ENCODE results near the gene ELOVL1. TPM values are rescaled to one million over a fixed set of nuclear protein-coding genes. Genes with fewer than 3 reads are reported as not detected.

ELOVL1 gene
- total RNA-seq, 2 donors from 2014 or later = 24.3 to 41.4 TPM

DNA sequence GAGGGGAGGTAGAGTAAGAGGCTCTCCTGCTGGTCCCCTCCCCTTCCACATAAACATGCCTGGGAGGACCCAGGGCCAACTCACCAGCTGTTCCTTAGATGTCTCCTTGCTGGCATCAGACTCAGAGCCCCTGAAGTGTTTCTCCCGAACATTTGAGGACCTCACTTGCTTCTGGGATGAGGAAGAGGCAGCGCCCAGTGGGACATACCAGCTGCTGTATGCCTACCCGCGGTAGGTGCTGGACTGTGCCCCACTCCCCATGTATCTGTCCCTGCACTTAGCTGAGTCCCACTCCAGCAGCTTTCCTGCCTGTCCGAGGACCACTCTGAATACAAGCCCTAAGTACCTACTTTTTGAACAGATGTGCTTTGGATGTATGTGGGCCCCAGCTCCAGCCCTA is 29.8 kb downstream of the ELOVL1 start:
- Histone ChIP-seq H3K9me3 (no peaks in the 10 kb centered on the region), H3K4me1 (peaks cover 0 to 7% of the 10 kb centered on the region in 2 donors), H3K27ac (no peak overlapping the region), H3K4me3 (no peak overlapping the region), H3K36me3 (no peaks in the 10 kb centered on the region), H3K27me3 (no peaks in the 10 kb centered on the region)
- TF ChIP-seq, protein P1, sequence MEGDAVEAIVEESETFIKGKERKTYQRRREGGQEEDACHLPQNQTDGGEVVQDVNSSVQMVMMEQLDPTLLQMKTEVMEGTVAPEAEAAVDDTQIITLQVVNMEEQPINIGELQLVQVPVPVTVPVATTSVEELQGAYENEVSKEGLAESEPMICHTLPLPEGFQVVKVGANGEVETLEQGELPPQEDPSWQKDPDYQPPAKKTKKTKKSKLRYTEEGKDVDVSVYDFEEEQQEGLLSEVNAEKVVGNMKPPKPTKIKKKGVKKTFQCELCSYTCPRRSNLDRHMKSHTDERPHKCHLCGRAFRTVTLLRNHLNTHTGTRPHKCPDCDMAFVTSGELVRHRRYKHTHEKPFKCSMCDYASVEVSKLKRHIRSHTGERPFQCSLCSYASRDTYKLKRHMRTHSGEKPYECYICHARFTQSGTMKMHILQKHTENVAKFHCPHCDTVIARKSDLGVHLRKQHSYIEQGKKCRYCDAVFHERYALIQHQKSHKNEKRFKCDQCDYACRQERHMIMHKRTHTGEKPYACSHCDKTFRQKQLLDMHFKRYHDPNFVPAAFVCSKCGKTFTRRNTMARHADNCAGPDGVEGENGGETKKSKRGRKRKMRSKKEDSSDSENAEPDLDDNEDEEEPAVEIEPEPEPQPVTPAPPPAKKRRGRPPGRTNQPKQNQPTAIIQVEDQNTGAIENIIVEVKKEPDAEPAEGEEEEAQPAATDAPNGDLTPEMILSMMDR (IDR thresholded peaks at IDR 0.05) = no peak
- DNase-seq (ENCODE audit: low spot score) = no peak

DNA sequence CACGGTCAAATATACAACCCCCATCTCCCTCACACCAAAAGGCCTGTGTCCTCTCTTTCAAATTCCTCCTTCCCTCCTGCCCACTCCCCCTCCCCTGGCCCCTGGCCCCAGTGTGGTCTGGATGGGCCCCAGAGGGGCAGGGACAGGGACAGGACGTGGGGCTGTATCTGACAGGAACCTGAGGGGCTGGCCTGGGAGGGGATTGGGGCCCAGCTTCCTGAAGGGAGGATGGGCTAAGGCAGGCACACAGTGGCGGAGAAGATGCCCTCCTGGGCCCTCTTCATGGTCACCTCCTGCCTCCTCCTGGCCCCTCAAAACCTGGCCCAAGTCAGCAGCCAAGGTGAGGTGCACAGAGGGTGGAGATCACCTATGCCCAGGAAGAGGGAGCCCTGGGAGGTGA is 30.2 kb downstream of the ELOVL1 start, which contains the start of gene MPL:
Gene MPL (plus strand): TSS at position 231 of the 400 bp plus-strand sequence. CDS start 31 bp downstream, at position 262.
- H3K4me1 ChIP-seq = peaks cover 0 to 5% of the 10 kb centered on the region in 2 donors
- H3K27me3 ChIP-seq = no peaks in the 10 kb centered on the region
- TF ChIP-seq, protein P1 (IDR thresholded peaks at IDR 0.05) = no peak
- DNase-seq (ENCODE audit: low spot score) = no peak
- no peak within 1 kb of the TSS for H3K27ac ChIP-seq
- no peaks in the 10 kb centered on the region for H3K9me3 ChIP-seq
- no peaks in the 10 kb centered on the region for H3K36me3 ChIP-seq
- no peak within 1 kb of the TSS for H3K4me3 ChIP-seq

GRCh38 chr1:43334453-43335205 is 33.2 kb downstream of the ELOVL1 start:
- Histone ChIP-seq H3K27ac (peak overlapping the region in 1 of 2 donors; percentile 37), H3K4me1 (peaks cover 0 to 18% of the 10 kb centered on the region in 2 donors), H3K27me3 (no peaks in the 10 kb centered on the region), H3K9me3 (no peaks in the 10 kb centered on the region), H3K4me3 (no peak overlapping the region), H3K36me3 (no peaks in the 10 kb centered on the region)
- DNase-seq (ENCODE audit: low spot score) = no peak
- TF ChIP-seq, protein P1 (IDR thresholded peaks at IDR 0.05) = no peak

DNA sequence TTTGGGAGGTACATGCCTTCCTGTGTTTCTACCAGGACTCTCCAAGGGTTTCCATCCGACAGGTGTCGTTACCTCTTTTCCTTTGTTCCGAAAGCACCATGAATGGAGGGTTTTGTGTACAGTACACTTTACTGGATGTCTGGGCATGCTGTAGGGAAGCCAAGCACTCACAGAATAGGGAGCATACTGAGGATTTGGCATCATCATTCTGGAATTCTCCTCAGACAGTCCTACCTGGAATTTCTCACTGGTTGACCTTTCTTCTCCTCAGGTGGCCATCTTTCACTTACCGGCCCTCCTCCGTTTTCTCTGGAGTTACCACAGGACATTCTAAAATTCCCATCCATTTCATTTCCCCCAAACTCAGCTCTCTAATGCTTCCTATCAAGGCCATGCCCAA is 36.1 kb downstream of the ELOVL1 start:
- TF ChIP-seq, protein P1 (IDR thresholded peaks at IDR 0.05) = no peak
- Histone ChIP-seq H3K27ac (no peak overlapping the region), H3K27me3 (no peaks in the 10 kb centered on the region), H3K36me3 (no peaks in the 10 kb centered on the region), H3K4me1 (peaks cover 0 to 22% of the 10 kb centered on the region in 2 donors), H3K9me3 (peaks cover 0 to 4% of the 10 kb centered on the region in 2 donors), H3K4me3 (no peak overlapping the region)
- no peak for DNase-seq (ENCODE audit: low spot score)

GRCh38 chr1:43329995-43330751 is 37.6 kb downstream of the ELOVL1 start:
- peak overlapping the region; percentile 47 to 60 for H3K27ac ChIP-seq

More at GRCh38 chr1:43329995-43330751, 37.6 kb downstream of the ELOVL1 start:
- H3K9me3 ChIP-seq = peaks cover 0 to 10% of the 10 kb centered on the region in 2 donors
- no peak overlapping the region for H3K4me3 ChIP-seq
- peaks cover 0 to 22% of the 10 kb centered on the region in 2 donors for H3K4me1 ChIP-seq
- no peaks in the 10 kb centered on the region for H3K36me3 ChIP-seq
- DNase-seq (ENCODE audit: low spot score) = peak; percentile 80
- TF ChIP-seq, protein P1 (IDR thresholded peaks at IDR 0.05) = no peak
- no peaks in the 10 kb centered on the region for H3K27me3 ChIP-seq

Measured in right atrium auricular region (tissue), 2 donors.